B cell (primary cell): Measurements from ENCODE around the gene ATF7IP2. TPM values are rescaled to one million over a fixed set of nuclear protein-coding genes. Genes with fewer than 3 reads are reported as not detected.

ENCODE experiments used
- ATAC-seq: fragments of 200-7000 bp; cut with Tn5 transposase; one replicate; pipeline ENCODE4 v1.10.0; 2021; ENCODE audit warnings: low read depth, mild to moderate bottlenecking, moderate number of reproducible peaks, moderate library complexity
- CTCF ChIA-PET: fragments of 350-600 bp; sonication (Branson Sonifier 250); formaldehyde crosslinking; loops from one replicate; lab custom pipeline; 2021; ENCODE audit warnings: antibody characterized with exemption, inconsistent platforms; lab: Charles Lee
- POLR2A ChIA-PET: fragments of 350-600 bp; sonication (Branson Sonifier 250); formaldehyde crosslinking; loops from one replicate; lab custom pipeline; 2021; ENCODE audit warnings: antibody characterized with exemption; lab: Charles Lee
- DNase-seq: peaks from one replicate; pipeline ENCODE4 v3.0.0; 2013
- H2AFZ ChIP-seq: 2 replicates; pipeline ENCODE4 v1.6.1; 2012; ENCODE audit warnings: mild to moderate bottlenecking, low read depth, low read length; ENCODE audit not compliant: insufficient read depth, poor library complexity, severe bottlenecking
- H3K27ac ChIP-seq, 2 donors: 1 replicate in 1 of 2; 2 replicates in 1 of 2; pipeline ENCODE4 v1.5.1; 2012 to 2013; ENCODE audit warnings: low read length in 2 of 2, mild to moderate bottlenecking in 2 of 2, moderate library complexity in 1 of 2
- H3K27me3 ChIP-seq, 4 experiments: fragments of 200-600 bp in 1 of 4; sonication (generic) in 1 of 4; replicated peaks in 1 of 4; 1 replicate in 2 of 4; 2 replicates in 2 of 4; pipeline versions ENCODE4 v1.6.1 to v1.7.0; 2013 to 2016; ENCODE audit warnings: low read length in 3 of 4, mild to moderate bottlenecking in 2 of 4, mixed read lengths in 1 of 4, moderate library complexity in 1 of 4; ENCODE audit not compliant: insufficient read depth in 4 of 4, control insufficient read depth in 3 of 4; ENCODE audit errors: control extremely low read depth in 1 of 4
- H3K36me3 ChIP-seq, 2 experiments: replicated peaks in 1 of 2; 1 replicate in 1 of 2; 2 replicates in 1 of 2; pipeline versions ENCODE4 v1.6.1 to v1.7.1; 2013; ENCODE audit warnings: low read length in 1 of 2; ENCODE audit not compliant: insufficient read depth in 2 of 2, control insufficient read depth in 1 of 2; ENCODE audit errors: control extremely low read depth in 1 of 2, extremely low read depth in 1 of 2
- H3K4me1 ChIP-seq, 2 donors: fragments of 200-600 bp in 1 of 2; sonication (generic) in 1 of 2; 1 replicate in 1 of 2; 2 replicates in 1 of 2; pipeline versions ENCODE4 v1.5.1 to v1.6.1; 2013 to 2017; ENCODE audit warnings: low read length in 2 of 2; ENCODE audit not compliant: control insufficient read depth in 2 of 2, insufficient read depth in 2 of 2
- H3K4me2 ChIP-seq: replicated peaks from 2 replicates; pipeline ENCODE3; 2012; ENCODE audit warnings: mild to moderate bottlenecking, low read depth, low read length; ENCODE audit not compliant: poor library complexity, severe bottlenecking
- H3K4me3 ChIP-seq, 5 experiments: fragments of 200-600 bp in 1 of 5; sonication (generic) in 1 of 5; 1 replicate in 3 of 5; 2 replicates in 2 of 5; pipeline versions ENCODE4 v1.5.1 to v1.7.0; 2011 to 2016; ENCODE audit warnings: low read length in 4 of 5, mild to moderate bottlenecking in 4 of 5, low read depth in 2 of 5, control low read depth in 1 of 5, moderate library complexity in 1 of 5; ENCODE audit not compliant: insufficient read depth in 1 of 5; ENCODE audit errors: control extremely low read depth in 1 of 5, extremely low read depth in 1 of 5
- H3K79me2 ChIP-seq: fragments of 200-600 bp; sonication (generic); one replicate; pipeline ENCODE4 v1.6.0; 2016; ENCODE audit warnings: low read length; ENCODE audit not compliant: control insufficient read depth, insufficient read depth
- H3K9ac ChIP-seq: fragments of 200-600 bp; sonication (generic); 2 replicates; pipeline ENCODE4 v1.6.1; 2017; ENCODE audit warnings: mild to moderate bottlenecking, low read length, moderate library complexity
- H3K9me3 ChIP-seq, 3 donors: one replicate each; pipeline versions ENCODE4 v1.6.1 to v1.7.1; 2013; ENCODE audit warnings: low read length in 2 of 3; ENCODE audit not compliant: control insufficient read depth in 2 of 3, insufficient read depth in 1 of 3; ENCODE audit errors: control extremely low read depth in 1 of 3
- H4K20me1 ChIP-seq: 2 replicates; pipeline ENCODE4 v1.6.0; 2012; ENCODE audit warnings: mild to moderate bottlenecking, low read length; ENCODE audit not compliant: insufficient read depth, control insufficient read depth, poor library complexity, severe bottlenecking
- H3K27ac Mint-ChIP-seq: one replicate; pipeline ENCODE4 v1.8.0; 2021; ENCODE audit warnings: mixed read lengths
- H3K27me3 Mint-ChIP-seq: one replicate; pipeline ENCODE4 v1.8.0; 2021; ENCODE audit warnings: mixed read lengths
- H3K4me1 Mint-ChIP-seq: one replicate; pipeline ENCODE4 v1.8.0; 2021; ENCODE audit warnings: mixed read lengths
- H3K4me3 Mint-ChIP-seq: one replicate; pipeline ENCODE4 v1.8.0; 2021; ENCODE audit warnings: mixed read lengths
- H3K9me3 Mint-ChIP-seq: one replicate; pipeline ENCODE4 v1.8.0; 2022; ENCODE audit warnings: mixed read lengths; ENCODE audit not compliant: insufficient read depth
- EZH2 ChIP-seq: IDR thresholded peaks from 2 replicates; pipeline ENCODE4 v1.6.1; 2012; ENCODE audit warnings: borderline replicate concordance, low read depth, mild to moderate bottlenecking, moderate library complexity, low read length; ENCODE audit not compliant: insufficient read depth, poor library complexity, severe bottlenecking
- WGBS: methylation state at CpG from one replicate; pipeline ENCODE4 v1.1.5; 2013; ENCODE audit warnings: missing lambda C conversion rate; ENCODE audit not compliant: insufficient coverage; 5-methylcytosine and 5-hydroxymethylcytosine counted together
- intact Hi-C: fragments of 100-400 bp; cut with micrococcal nuclease; formaldehyde crosslinking; loops from one replicate; pipeline ENCODE4 v1.10.0; 2022
- polyA plus RNA-seq: library from polyadenylated mRNA; depleted of rRNA; stranded (reverse); fragments of >200 nt; gene quantifications from 2 replicates; pipeline ENCODE4 v1.2.3, GENCODE V29; 2012
- total RNA-seq, 2 donors: library from RNA; stranded (reverse); fragments of 120-200 nt in 1 of 2; gene quantifications; 1 replicate in 1 of 2; 2 replicates in 1 of 2; pipeline versions ENCODE4 v1.2.3 to v1.2.4, GENCODE V29; 2013 to 2022
- TF ChIP-seq, protein P1 (sequence below): fragments of 200-600 bp; IDR thresholded peaks from one replicate; pipeline ENCODE4 v1.8.0; 2022; ENCODE audit warnings: antibody characterized with exemption, mild to moderate bottlenecking

Gene ATF7IP2
- total and polyA plus RNA-seq, 2 donors (not counting 1 experiment from before 2014, with no cell fraction given) = 67.5 to 105 TPM

DNA sequence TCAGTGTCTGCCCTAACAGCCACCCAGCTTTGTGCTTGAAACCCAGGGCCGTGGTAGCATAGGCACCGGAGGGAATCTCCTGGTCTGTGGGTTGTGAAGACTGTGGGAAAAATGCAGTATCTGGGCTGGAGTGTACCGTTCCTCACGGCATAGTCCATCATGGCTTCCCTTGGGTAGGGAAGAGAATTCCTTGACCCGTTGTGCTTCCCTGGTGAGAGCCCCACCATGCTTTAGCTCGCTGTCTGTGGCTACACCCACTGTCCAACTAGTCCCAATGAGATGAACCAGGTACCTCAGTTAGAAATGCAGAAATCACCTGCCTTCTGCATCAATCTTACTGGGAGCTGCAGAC lies 67.3 kb downstream of the ATF7IP2 start:
- Mint-ChIP-seq H3K4me1 (no peaks in the 10 kb centered on the region), H3K27me3 (no peaks in the 10 kb centered on the region), H3K9me3 (peaks cover 10% of the 10 kb centered on the region), H3K27ac (no peak overlapping the region), H3K4me3 (no peak overlapping the region)
- H3K9ac ChIP-seq = no peak overlapping the region
- 100% methylated on average over 3 of the region's 6 CpGs for WGBS
- peaks cover 1 to 44% of the 10 kb centered on the region in 2 experiments for H3K36me3 ChIP-seq
- intact Hi-C loops = no loop called here
- H2AFZ ChIP-seq = no peak overlapping the region
- ATAC-seq = no peak
- POLR2A ChIA-PET = no interaction called here
- H3K4me3 ChIP-seq = no peak overlapping the region
- peaks cover 0 to 1% (median 0%) of the 10 kb centered on the region in 3 donors for H3K9me3 ChIP-seq
- no peaks in the 10 kb centered on the region for H4K20me1 ChIP-seq
- H3K4me1 ChIP-seq = no peaks in the 10 kb centered on the region
- H3K79me2 ChIP-seq = peaks cover 3% of the 10 kb centered on the region
- H3K27ac ChIP-seq = no peak overlapping the region
- no peak overlapping the region for H3K4me2 ChIP-seq
- CTCF ChIA-PET = no interaction called here
- H3K27me3 ChIP-seq = no peaks in the 10 kb centered on the region
- no peak for DNase-seq
- TF ChIP-seq, protein P1, sequence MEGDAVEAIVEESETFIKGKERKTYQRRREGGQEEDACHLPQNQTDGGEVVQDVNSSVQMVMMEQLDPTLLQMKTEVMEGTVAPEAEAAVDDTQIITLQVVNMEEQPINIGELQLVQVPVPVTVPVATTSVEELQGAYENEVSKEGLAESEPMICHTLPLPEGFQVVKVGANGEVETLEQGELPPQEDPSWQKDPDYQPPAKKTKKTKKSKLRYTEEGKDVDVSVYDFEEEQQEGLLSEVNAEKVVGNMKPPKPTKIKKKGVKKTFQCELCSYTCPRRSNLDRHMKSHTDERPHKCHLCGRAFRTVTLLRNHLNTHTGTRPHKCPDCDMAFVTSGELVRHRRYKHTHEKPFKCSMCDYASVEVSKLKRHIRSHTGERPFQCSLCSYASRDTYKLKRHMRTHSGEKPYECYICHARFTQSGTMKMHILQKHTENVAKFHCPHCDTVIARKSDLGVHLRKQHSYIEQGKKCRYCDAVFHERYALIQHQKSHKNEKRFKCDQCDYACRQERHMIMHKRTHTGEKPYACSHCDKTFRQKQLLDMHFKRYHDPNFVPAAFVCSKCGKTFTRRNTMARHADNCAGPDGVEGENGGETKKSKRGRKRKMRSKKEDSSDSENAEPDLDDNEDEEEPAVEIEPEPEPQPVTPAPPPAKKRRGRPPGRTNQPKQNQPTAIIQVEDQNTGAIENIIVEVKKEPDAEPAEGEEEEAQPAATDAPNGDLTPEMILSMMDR = no peak
- TF ChIP-seq EZH2 = no peak

DNA sequence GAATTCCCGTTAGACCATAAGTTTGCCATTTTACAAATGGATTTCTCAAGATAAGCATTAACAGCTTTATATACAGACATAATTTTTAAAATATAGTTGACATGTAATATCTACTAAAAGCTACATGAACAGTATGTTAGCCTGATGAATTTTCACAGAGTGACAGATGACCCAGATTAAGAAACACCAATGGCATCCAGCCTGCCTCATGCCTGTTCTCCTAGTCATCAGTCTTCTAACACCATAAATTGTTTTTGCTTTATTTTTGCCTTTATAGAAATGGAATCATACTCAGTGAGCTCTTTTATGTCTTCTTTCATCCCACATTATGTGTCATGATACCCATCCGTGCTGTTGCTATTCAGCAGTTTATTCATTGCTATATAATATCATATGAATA lies 80.0 kb downstream of the ATF7IP2 start:
- H3K4me3 Mint-ChIP-seq = no peak overlapping the region
- no peak for TF ChIP-seq EZH2
- TF ChIP-seq, protein P1 = no peak
- H3K9me3 Mint-ChIP-seq = no peaks in the 10 kb centered on the region
- intact Hi-C loops = no loop called here
- Histone ChIP-seq H3K4me1 (no peaks in the 10 kb centered on the region), H4K20me1 (no peaks in the 10 kb centered on the region), H3K36me3 (peaks cover 6 to 19% of the 10 kb centered on the region in 2 experiments), H3K9me3 (peaks cover 0 to 2% (median 0%) of the 10 kb centered on the region in 3 donors), H3K27ac (no peak overlapping the region), H3K4me3 (no peak overlapping the region), H2AFZ (no peak overlapping the region), H3K9ac (no peak overlapping the region), H3K79me2 (no peaks in the 10 kb centered on the region), H3K4me2 (no peak overlapping the region), H3K27me3 (no peaks in the 10 kb centered on the region)
- no CpG with 5 or more reads among the region's 2 CpGs for WGBS
- ChIA-PET CTCF (no interaction called here), POLR2A (no interaction called here)
- H3K27ac Mint-ChIP-seq = no peak overlapping the region
- H3K27me3 Mint-ChIP-seq = no peaks in the 10 kb centered on the region
- DNase-seq = no peak
- no peak for ATAC-seq
- no peaks in the 10 kb centered on the region for H3K4me1 Mint-ChIP-seq
